ENCODE results near the gene HOXA4. TPM values are rescaled to one million over a fixed set of nuclear protein-coding genes. Genes with fewer than 3 reads are reported as not detected.

Gene HOXA4
- total RNA-seq, 1 donor from 2014 or later = not detected

GRCh38 chr7:27124902-27125689 lies 5.5 kb downstream of the HOXA4 start:
- no peaks in the 10 kb centered on the region for H3K36me3 Mint-ChIP-seq (ENCODE audit: low read depth)
- DNase-seq (ENCODE audit: low spot score) = no peak
- H3K4me1 Mint-ChIP-seq (ENCODE audit: low read depth) = no peaks in the 10 kb centered on the region
- H3K27ac Mint-ChIP-seq = no peak overlapping the region
- H3K9me3 Mint-ChIP-seq = no peaks in the 10 kb centered on the region
- H3K4me3 Mint-ChIP-seq (ENCODE audit: low read depth) = no peak overlapping the region
- intact Hi-C loops (cut with micrococcal nuclease) = no loop called here
- H3K27me3 Mint-ChIP-seq (ENCODE audit: low read depth) = peaks cover 34% of the 10 kb centered on the region

GRCh38 chr7:27124096-27124901 lies 6.3 kb downstream of the HOXA4 start:
- intact Hi-C loops (cut with micrococcal nuclease) = no loop called here
- Mint-ChIP-seq H3K27me3 (ENCODE audit: low read depth) (peaks cover 32% of the 10 kb centered on the region), H3K36me3 (ENCODE audit: low read depth) (no peaks in the 10 kb centered on the region), H3K9me3 (no peaks in the 10 kb centered on the region), H3K27ac (no peak overlapping the region), H3K4me3 (ENCODE audit: low read depth) (no peak overlapping the region), H3K4me1 (ENCODE audit: low read depth) (no peaks in the 10 kb centered on the region)
- no peak for DNase-seq (ENCODE audit: low spot score)

- H3K4me1 Mint-ChIP-seq (ENCODE audit: low read depth) = no peaks in the 10 kb centered on the region
- DNase-seq (ENCODE audit: low spot score) = no peak
- intact Hi-C loops (cut with micrococcal nuclease) = no loop called here
- peaks cover 28% of the 10 kb centered on the region for H3K27me3 Mint-ChIP-seq (ENCODE audit: low read depth)
- H3K27ac Mint-ChIP-seq = no peak overlapping the region
- H3K4me3 Mint-ChIP-seq (ENCODE audit: low read depth) = no peak overlapping the region
- H3K36me3 Mint-ChIP-seq (ENCODE audit: low read depth) = no peaks in the 10 kb centered on the region
- H3K9me3 Mint-ChIP-seq = no peaks in the 10 kb centered on the region
Observed at GRCh38 chr7:27123477-27124053, 7.0 kb downstream of the HOXA4 start.

GRCh38 chr7:27123007-27123476 lies 7.5 kb downstream of the HOXA4 start:
- DNase-seq (ENCODE audit: low spot score) = no peak
- H3K4me3 Mint-ChIP-seq (ENCODE audit: low read depth) = no peak overlapping the region
- no peaks in the 10 kb centered on the region for H3K4me1 Mint-ChIP-seq (ENCODE audit: low read depth)
- no peak overlapping the region for H3K27ac Mint-ChIP-seq
- H3K36me3 Mint-ChIP-seq (ENCODE audit: low read depth) = no peaks in the 10 kb centered on the region
- H3K9me3 Mint-ChIP-seq = no peaks in the 10 kb centered on the region
- intact Hi-C loops (cut with micrococcal nuclease) = no loop called here
- peaks cover 26% of the 10 kb centered on the region for H3K27me3 Mint-ChIP-seq (ENCODE audit: low read depth)

- intact Hi-C loops (cut with micrococcal nuclease) = no loop called here
- Mint-ChIP-seq H3K27me3 (ENCODE audit: low read depth) (peaks cover 20% of the 10 kb centered on the region), H3K4me1 (ENCODE audit: low read depth) (no peaks in the 10 kb centered on the region), H3K36me3 (ENCODE audit: low read depth) (no peaks in the 10 kb centered on the region), H3K27ac (no peak overlapping the region), H3K4me3 (ENCODE audit: low read depth) (no peak overlapping the region), H3K9me3 (no peaks in the 10 kb centered on the region)
- no peak for DNase-seq (ENCODE audit: low spot score)
Observed at GRCh38 chr7:27122077-27122910, 8.3 kb downstream of the HOXA4 start.

- DNase-seq (ENCODE audit: low spot score) = no peak
- Mint-ChIP-seq H3K27ac (no peak overlapping the region), H3K36me3 (ENCODE audit: low read depth) (no peaks in the 10 kb centered on the region), H3K4me3 (ENCODE audit: low read depth) (no peak overlapping the region), H3K27me3 (ENCODE audit: low read depth) (peaks cover 14% of the 10 kb centered on the region), H3K4me1 (ENCODE audit: low read depth) (no peaks in the 10 kb centered on the region), H3K9me3 (no peaks in the 10 kb centered on the region)
- intact Hi-C loops (cut with micrococcal nuclease) = no loop called here
Observed at GRCh38 chr7:27121684-27122076, 8.9 kb downstream of the HOXA4 start.

- no peak overlapping the region for H3K4me3 Mint-ChIP-seq (ENCODE audit: low read depth)
- H3K4me1 Mint-ChIP-seq (ENCODE audit: low read depth) = no peaks in the 10 kb centered on the region
- intact Hi-C loops (cut with micrococcal nuclease) = no loop called here
- H3K9me3 Mint-ChIP-seq = no peaks in the 10 kb centered on the region
- H3K36me3 Mint-ChIP-seq (ENCODE audit: low read depth) = no peaks in the 10 kb centered on the region
- DNase-seq (ENCODE audit: low spot score) = no peak
- H3K27ac Mint-ChIP-seq = no peak overlapping the region
- peaks cover 3% of the 10 kb centered on the region for H3K27me3 Mint-ChIP-seq (ENCODE audit: low read depth)
Observed at GRCh38 chr7:27119412-27119911, 11.1 kb downstream of the HOXA4 start.

- no peak overlapping the region for H3K27ac Mint-ChIP-seq
- H3K4me1 Mint-ChIP-seq (ENCODE audit: low read depth) = no peaks in the 10 kb centered on the region
- intact Hi-C loops (cut with micrococcal nuclease) = no loop called here
- no peak for DNase-seq (ENCODE audit: low spot score)
- no peaks in the 10 kb centered on the region for H3K36me3 Mint-ChIP-seq (ENCODE audit: low read depth)
- H3K27me3 Mint-ChIP-seq (ENCODE audit: low read depth) = peaks cover 3% of the 10 kb centered on the region
- no peaks in the 10 kb centered on the region for H3K9me3 Mint-ChIP-seq
- H3K4me3 Mint-ChIP-seq (ENCODE audit: low read depth) = no peak overlapping the region
Observed at GRCh38 chr7:27118580-27118979, 12.0 kb downstream of the HOXA4 start.

- H3K4me1 Mint-ChIP-seq (ENCODE audit: low read depth) = no peaks in the 10 kb centered on the region
- DNase-seq (ENCODE audit: low spot score) = no peak
- peaks cover 3% of the 10 kb centered on the region for H3K27me3 Mint-ChIP-seq (ENCODE audit: low read depth)
- intact Hi-C loops (cut with micrococcal nuclease) = no loop called here
- H3K9me3 Mint-ChIP-seq = no peaks in the 10 kb centered on the region
- H3K36me3 Mint-ChIP-seq (ENCODE audit: low read depth) = no peaks in the 10 kb centered on the region
- H3K4me3 Mint-ChIP-seq (ENCODE audit: low read depth) = no peak overlapping the region
- H3K27ac Mint-ChIP-seq = no peak overlapping the region
Observed at GRCh38 chr7:27117887-27118491, 12.6 kb downstream of the HOXA4 start.

- Mint-ChIP-seq H3K4me3 (ENCODE audit: low read depth) (no peak overlapping the region), H3K27ac (no peak overlapping the region), H3K36me3 (ENCODE audit: low read depth) (no peaks in the 10 kb centered on the region), H3K9me3 (no peaks in the 10 kb centered on the region), H3K4me1 (ENCODE audit: low read depth) (no peaks in the 10 kb centered on the region), H3K27me3 (ENCODE audit: low read depth) (peaks cover 3% of the 10 kb centered on the region)
- DNase-seq (ENCODE audit: low spot score) = no peak
- intact Hi-C loops (cut with micrococcal nuclease) = no loop called here
Observed at GRCh38 chr7:27116962-27117886, 13.3 kb downstream of the HOXA4 start.
